DOHH2 (cell line): ENCODE data around the gene TSPAN1.

Source experiments
- CTCF ChIP-seq: fragments of 200-600 bp; sonication (generic); IDR thresholded peaks from one replicate; pipeline ENCODE4 v1.5.1; 2014; ENCODE audit warnings: antibody characterized with exemption, mild to moderate bottlenecking, low read depth, low read length; ENCODE audit not compliant: poor library complexity, severe bottlenecking
- EZH2phosphoT487 ChIP-seq: fragments of 200-600 bp; sonication (generic); IDR thresholded peaks from 2 replicates; pipeline ENCODE4 v1.6.1; 2017; ENCODE audit warnings: borderline replicate concordance, mild to moderate bottlenecking, antibody characterized with exemption, low read length, moderate library complexity, mixed read lengths

- no peak for TF ChIP-seq CTCF
- TF ChIP-seq EZH2phosphoT487: no peak
Measured at GRCh38 chr1:46186076-46186475, 11.2 kb downstream of the TSPAN1 start.
